LoVo (cell line): ENCODE measurements around the gene TCF7L1.

Source experiments
- DNase-seq: peaks from one replicate; pipeline ENCODE4 v3.0.0-alpha.2; 2016; ENCODE audit warnings: low spot score

TCF7L1 gene

GRCh38 chr2:85230679-85231467 is 97.7 kb downstream of the TCF7L1 start:
- DNase-seq = no peak

- no peak for DNase-seq
These were observed 98.2 kb downstream of the TCF7L1 start for GRCh38 chr2:85231468-85231805.

- DNase-seq = no peak
These were observed 98.8 kb downstream of the TCF7L1 start for GRCh38 chr2:85231952-85232351.

- no peak for DNase-seq
These were observed 101.7 kb downstream of the TCF7L1 start for GRCh38 chr2:85234868-85235267.

GRCh38 chr2:85235281-85235680 is 102.1 kb downstream of the TCF7L1 start:
- DNase-seq = no peak

GRCh38 chr2:85236084-85236483 is 102.9 kb downstream of the TCF7L1 start:
- no peak for DNase-seq

GRCh38 chr2:85237849-85238565 is 104.8 kb downstream of the TCF7L1 start:
- DNase-seq = no peak

- no peak for DNase-seq
These were observed 105.4 kb downstream of the TCF7L1 start for GRCh38 chr2:85238607-85239006.

- DNase-seq = no peak
These were observed 105.9 kb downstream of the TCF7L1 start for GRCh38 chr2:85239102-85239501.

- DNase-seq = no peak
These were observed 106.9 kb downstream of the TCF7L1 start for GRCh38 chr2:85240055-85240454.

GRCh38 chr2:85242321-85242720 is 109.1 kb downstream of the TCF7L1 start:
- DNase-seq = no peak

GRCh38 chr2:85243101-85244072 is 110.2 kb downstream of the TCF7L1 start:
- DNase-seq = peak; percentile 8

- no peak for DNase-seq
These were observed 111.6 kb downstream of the TCF7L1 start for GRCh38 chr2:85244828-85245227.

GRCh38 chr2:85245891-85246290 is 112.7 kb downstream of the TCF7L1 start:
- DNase-seq = no peak

GRCh38 chr2:85246348-85246747 is 113.2 kb downstream of the TCF7L1 start:
- no peak for DNase-seq

GRCh38 chr2:85247610-85248009 is 114.4 kb downstream of the TCF7L1 start:
- no peak for DNase-seq

GRCh38 chr2:85248773-85249509 is 115.7 kb downstream of the TCF7L1 start:
- DNase-seq = peak; percentile 78

GRCh38 chr2:85250045-85250444 is 116.9 kb downstream of the TCF7L1 start:
- no peak for DNase-seq

- DNase-seq = no peak
These were observed 118.0 kb downstream of the TCF7L1 start for GRCh38 chr2:85251070-85251616.

GRCh38 chr2:85253890-85254289 is 120.7 kb downstream of the TCF7L1 start:
- DNase-seq = no peak

GRCh38 chr2:85254540-85255300 is 121.5 kb downstream of the TCF7L1 start:
- DNase-seq = no peak
